Measurements from ENCODE around the gene PRKCE.

The PRKCE gene

DNA sequence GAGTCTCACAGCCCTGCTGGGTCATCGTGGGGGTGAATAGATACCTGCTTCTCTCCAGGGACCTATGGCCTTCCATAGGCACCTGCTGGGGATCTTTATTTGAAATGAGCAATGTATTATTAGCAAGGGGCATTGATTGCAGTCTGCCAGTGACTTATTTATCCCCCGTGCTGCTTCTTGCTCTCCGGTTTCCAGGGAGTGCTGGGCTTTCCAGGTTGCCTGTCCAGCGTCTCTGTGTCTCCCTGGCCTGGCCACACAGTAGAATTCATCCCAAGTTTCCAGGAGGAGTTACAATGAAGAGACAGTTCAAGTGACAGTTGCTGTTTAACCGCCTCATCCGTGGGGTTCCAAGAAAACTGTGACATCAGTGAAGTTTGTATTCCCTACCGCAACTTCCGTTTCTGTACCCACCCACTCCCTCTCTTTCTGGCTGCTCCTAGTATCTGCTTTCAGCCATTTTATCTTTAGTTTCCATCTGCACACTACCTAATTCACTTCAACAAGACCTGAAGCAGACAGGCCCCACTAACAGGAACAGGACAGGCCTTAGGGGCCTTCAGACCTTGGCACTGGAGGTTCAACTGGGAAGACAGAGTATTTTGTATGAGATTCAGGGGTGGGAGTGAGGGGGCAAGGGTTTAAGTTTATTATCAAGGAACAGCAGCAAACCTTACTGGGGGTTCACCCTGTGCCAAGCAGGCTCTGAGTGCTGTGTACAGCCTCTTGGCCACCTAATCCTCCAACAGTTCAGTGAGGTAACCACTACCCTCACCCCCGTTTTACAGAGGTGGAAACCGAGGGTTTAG is 134.8 kb downstream of the PRKCE start:
- no peak for DNase-seq

DNA sequence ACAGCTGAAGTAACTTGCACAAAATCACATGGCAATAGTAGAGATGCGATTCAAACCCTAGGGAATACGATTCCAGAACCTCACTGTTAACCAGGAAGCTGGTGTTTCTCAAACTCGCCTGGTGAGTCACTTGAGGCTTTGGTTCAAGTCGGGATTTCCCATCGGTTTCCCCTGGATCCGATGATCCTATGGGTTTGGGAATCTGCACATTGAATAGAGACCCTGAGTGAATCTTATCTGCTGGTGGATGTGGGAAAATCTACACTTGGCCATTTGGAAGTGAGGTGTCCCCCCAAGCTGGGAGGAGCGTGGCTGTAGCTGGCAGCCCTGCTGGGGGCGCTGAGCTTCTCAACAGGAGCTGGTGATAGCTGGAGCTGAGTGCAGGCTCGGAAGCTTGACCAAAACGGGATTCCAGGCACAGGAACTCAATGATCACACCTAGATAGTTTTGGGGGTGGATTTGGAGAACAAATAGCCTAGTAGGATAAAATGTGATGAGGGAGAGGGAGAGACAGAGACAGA is 135.4 kb downstream of the PRKCE start:
- no peak for DNase-seq

DNA sequence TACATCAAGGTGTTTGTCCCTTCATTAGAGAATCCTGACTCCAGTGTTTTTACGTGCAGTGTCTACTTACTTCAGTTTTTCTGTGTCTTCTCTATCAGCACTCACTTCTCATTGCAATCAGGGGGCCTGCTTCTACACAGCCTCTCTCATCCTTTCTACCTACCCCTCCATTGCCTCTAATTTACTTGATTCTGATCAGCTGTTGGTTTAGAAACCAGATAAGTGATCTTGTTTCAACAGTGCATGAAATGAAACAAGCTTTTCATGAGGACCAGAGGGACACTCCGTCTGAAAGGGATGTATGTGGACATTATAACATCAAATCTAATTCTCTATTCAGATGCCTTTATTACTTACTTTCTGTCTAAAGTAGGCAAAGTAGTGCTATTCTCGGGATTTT is 136.9 kb downstream of the PRKCE start:
- no peak for DNase-seq

DNA sequence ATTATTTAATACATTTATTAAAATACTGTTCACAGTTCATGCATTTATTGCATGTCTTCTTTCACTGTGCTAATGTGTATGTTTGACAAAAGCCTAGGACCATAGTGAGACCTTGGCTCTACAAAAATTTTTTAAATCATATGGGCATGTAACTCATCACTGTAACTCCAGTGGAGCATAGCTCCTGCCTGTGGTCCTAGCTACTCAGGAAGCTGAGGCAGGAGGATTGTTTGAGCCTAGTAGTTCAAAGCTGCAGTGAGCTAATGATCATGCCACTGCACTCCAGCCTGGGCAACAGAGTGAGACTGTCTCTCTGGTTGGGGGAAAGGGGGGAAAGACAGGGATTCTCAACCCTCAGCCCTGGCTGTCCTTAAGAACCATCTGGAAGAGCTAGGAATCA is 137.8 kb downstream of the PRKCE start:
- no peak for DNase-seq

DNA sequence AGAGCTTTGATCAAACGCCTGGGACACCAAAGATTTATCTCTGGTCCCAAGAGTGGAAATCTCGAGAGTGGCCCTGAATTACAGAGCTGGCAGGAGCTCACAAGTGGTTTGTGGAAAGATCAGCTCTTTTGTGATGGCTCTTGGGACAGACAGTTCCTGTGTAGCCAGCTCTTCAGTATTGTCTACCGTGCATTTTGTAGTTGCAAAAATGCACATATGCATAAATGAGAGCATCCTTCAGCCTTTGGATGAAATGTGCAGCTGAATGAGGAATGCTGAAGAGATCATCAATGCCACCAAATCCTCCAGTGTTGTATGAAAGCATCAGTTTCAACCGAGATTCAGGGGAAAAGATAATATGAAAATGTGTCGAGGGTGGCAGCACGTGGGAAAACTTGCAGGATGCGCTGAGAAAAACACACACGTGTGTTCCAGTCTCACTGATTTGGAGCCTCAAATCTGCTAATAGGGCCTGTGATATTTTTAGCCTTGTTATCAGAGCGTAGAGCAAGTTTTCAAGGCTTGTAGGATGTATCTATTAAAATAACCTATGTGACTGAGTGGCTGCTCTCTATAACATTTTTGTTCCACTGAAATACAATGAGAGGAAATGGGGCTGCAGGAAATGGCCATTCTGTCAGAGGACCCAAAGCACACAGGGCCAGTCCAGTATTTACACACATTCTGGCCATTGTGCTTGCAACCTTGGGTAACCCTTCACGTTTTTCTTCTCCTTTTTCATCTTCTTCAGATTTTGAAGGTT is 138.7 kb downstream of the PRKCE start:
- no peak for DNase-seq

DNA sequence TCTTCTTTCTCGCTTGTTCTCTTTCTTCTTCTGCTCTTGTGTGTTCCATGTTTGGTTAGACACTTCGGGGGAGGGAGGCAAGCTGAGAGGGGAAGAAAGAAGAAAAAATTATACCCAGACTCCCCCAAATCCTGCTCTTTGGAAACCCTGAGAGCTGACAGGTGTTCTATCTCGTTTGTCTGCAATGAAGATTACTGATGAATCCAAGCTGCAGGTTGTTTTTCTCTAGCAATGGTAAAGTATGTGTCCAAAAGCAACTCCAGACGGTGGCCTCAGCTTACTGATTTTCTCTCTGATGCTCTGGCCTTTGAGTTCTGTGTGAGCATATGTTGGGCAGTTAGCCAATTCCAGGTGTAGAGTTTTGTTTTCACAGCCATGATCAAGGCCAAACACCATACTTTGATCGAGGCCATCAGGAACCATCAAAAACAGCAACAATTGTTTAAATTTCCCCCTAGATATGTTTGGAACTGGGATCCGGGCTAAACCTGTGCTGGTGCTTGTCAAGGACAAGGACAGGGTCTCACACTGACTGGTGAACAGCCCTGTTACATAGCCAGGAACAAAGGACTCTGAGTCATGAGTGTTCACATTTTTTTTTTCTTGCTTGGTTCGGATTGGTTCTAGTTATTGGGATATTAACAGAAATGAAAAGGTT is 142.0 kb downstream of the PRKCE start:
- peak; percentile 39 for DNase-seq

DNA sequence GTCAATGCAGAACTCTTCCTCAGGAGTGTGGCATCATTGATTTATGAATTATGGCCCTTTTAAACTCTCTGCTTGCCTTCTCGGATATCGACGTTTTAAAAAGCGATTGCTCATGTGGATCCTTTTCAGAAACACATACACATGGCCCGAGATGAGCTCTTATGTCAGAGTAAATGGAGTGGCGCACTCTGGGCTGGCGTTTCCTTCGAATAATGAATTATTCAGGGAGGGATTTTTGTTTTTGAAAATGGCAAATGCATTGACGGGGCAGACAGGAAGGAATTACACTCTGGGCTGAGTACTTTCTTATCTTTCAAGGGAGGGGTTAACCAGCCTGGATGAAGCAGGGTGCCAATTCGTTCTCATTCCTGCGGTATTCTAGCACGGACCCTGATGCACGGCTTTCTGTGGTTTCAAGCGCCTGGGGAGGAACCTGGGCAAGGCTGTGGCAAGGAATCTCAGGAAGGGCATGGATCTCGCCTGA is 142.7 kb downstream of the PRKCE start:
- DNase-seq: peak; percentile 59

DNA sequence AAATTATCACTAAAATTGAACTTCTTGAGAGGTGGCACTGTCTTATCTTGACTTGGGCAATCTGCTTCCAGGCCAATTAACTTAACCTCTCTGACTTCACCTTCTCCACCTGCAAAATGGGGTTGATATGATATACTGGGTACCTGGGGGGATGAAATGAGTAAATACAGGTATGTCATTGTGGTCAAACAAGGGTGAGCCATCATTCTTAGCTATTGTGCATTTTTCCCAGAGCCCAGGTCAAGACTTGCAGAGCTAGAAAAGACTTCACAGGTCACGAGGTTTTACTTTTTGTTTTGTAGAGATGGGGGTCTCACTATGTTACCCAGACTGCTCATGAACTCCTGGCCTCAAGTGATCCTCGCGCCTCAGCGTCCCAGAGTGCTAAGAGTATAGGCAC is 145.0 kb downstream of the PRKCE start:
- DNase-seq: no peak

DNA sequence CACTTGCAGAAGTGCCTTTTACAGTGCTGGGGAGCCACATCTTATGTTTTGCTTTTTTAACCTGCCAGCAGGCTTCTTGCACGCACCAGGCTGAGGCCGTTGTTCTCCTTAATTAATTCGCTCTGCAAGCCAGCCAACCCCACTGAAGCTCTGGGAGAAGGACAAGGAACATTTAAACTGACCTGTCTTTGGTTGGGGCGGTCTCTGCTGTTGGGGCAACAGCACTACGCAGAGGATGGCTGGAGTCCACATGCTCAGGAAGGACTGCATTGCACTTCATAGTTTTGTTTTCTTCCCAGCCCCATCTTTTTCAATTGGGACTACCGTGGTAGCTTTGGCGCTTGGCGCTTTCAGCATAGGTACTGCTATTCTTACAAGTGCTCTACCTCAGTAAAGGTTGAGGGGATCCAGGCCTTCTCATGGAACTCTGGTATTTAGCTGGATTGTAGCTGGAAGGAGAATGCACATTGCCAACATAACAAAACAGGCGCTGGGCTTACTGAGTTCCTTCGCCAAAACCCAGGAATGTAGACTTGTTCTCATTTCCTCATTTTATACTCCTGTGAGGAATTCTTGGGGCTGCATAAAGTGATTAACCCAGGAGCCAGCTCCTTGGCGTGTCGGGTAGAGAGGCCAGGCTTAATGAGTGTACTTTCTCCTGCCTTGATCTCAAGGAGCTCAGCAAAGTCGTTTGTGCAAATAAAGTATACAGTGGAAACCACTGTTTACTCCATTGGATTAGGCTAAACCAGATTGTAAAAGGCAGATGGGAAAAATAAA is 146.2 kb downstream of the PRKCE start:
- no peak for DNase-seq

DNA sequence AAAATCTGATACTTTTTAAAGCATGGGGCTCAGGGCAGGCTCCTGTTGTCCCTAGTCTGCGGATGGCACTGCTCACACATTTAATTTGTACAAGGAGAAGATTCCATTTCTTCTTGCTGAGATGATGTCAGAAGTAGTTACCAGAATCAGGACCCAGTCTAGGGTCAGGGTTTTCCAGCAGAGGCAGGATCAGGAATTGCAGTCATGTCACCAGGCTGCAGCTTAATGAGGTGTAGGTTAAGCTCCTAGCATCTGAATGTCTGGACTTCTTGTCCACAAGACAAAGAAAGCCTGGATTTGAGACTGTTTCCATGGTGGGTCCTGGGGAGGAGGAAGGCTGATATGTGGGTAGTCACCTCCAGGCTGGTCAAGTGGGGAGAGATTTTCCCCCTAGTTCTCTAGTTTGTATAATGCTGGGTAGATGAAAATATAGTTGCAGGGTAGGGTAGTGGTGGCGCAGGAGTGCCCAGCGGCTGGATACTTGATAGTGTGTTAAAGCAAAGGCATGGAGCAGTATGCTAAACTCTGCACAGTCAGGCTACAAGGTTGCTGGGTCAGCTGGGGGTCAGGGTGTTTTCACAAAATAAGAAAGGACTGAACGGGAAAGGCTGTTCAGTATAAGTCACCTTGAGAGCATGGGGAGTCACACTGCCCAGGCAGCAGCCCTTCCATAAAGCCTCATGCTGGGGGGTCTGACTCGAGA is 148.4 kb downstream of the PRKCE start:
- no peak for DNase-seq

DNA sequence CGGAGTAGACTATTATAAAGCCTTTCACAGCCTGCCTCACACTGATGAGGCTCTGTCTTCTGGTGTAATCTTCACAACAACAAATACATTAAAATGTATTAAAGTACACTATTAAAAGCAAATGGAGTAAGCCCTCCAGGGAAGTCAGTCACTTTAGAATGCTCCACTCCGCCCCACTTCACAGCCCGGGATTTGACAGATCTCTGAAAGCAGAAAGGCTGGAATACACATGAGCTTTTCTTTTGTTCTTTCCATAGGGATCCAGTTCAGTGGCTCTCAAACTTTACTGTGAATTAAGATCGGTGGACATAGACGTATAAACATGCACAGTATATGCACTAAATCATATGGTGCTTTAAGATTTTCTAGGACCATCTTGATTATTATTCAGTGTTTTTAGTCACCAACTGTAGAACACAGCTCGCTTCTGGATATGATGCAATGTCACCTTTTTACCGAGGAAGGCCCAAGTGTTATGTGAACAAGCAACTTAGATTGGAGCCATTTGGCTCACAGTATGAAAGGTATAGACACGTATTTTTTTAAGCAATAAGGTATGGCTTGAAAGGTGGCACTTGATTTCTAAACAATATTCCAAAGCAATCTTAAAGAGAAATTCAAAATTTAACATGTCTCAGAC is 151.1 kb downstream of the PRKCE start:
- DNase-seq: peak; percentile 24

DNA sequence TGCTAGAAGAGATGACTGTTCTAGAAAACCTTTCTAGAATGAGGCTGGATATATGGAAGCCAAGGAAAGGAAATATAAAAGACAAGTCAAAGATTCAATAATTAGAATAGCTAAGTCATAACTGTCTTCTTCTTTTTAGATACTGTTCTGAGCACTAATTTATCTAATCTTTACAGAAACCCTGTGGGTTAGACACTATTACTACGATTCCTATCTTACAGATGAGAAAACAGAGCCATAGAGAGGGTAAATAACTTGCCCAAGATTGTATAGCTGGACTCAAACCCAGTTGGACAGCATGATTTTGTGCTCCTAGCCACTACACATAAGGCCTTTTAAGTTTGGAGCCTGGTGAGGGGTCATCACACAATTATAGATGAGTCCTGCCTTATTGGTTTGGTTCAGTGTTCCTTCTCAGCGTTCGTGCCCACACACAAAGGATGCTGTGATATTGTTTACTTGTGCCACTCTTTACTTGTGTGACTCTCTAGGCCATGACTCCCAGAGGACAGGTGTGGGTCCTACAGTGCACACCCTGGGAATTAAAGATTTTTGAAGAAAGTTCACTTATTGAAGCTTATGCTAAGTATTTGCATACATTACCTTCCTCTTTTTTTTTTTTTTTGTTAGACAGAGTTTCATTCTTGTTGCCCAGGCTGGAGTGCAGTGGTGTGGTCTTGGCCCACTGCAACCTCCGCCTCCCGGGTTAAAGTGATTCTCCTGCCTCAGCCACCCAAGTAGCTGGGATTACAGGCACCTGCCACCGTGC is 153.7 kb downstream of the PRKCE start:
- DNase-seq: no peak

DNA sequence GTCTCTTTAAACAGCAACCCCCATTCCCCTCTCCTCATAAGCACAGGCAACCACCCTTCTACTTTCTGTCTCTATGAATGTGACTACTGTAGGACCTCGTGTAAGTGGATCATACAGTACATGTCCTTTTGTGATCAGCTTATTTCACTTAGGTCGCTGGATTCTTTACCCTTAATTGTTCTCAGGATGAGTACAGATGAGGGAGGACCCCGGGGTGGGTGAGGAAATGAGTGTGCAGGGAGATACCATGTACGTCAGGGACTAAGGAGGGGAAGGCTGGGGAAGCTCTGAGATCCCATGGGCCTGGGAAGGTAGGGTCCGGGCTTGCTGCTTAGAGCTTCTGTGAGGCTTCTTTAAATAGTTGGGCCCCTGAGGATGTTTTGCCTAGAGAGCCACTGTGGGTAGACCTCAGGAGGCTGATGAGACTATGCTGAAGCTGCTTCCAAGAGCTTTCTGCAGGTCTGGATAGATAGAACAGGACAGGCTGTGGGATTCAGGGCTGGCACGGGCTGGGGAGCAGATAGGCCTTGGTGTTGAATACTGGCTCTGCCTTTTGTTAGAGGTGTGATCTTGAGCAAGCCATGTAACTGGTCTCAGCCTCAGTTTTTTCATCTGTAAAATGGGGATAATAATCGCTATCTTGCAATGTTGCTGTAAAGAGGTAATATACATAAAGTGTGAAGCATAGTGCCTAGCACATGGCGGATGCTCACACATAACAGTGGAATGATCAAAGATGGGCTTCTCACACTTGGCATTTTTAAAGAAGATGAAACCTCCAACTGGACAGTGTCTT is 155.3 kb downstream of the PRKCE start:
- no peak for DNase-seq

DNA sequence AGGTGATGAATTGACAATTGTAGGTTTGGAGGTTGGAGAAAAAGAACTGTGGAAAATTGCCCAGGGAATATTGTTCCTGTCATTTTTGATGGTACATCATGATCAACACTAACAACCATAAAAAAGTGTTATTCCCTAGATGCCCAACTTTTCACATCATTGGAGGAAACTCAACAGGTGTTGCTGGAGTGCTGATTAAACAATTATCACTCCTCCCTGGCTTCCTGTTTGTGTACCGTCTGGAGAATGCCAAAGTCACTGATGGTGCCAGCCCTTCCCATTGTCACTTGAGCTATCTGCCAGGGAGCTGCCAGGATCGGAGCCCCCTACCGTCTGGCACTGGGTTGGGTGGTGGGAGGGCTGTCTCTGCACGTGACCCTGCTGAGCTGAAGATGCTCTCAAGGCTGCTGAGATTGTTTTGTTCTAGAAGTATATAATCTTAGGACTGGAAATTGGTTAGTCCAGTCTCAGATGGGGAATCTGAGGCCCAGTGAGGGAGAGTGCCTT is 156.9 kb downstream of the PRKCE start:
- no peak for DNase-seq

DNA sequence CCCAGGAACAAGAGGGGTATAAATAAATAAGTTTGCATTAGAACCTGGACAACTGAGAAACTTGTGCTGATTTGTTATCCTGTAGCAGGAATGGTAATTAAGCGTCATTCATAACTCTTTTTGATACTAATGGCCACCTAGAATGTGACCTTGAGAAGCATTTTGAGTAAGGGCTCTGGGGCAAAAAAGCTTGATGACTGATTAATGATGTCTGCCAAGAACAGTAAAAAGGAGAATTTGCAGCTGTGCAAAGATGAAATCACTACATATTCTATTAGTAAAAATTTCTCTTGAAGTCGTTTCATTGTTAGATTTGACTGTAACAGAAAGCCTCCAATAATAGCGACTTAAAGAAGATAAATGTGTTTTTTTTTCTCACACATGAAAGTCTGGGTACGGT is 157.7 kb downstream of the PRKCE start:
- no peak for DNase-seq

DNA sequence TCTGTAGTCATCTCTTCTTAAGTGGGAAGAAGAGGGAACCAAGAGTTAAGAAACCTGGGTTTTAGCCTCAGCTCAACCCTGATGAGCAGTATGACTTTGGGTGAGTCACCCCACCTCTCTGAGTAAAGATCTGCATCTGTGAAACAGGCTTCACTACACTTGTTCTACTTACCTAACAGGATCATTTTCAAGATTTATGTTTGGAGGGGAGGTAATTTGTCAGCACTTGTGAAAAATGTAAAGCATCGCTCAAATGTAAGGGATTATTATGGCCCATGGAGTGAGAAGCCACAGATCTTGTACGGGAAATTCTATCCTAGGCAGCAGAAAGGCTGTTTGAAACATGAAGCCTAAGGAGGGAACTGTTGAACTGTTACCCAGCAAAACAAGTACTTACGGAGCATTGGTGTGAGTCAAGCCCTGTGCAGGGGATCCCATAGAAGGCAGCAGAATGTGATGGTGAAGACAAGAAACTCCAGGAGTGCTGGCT is 160.6 kb downstream of the PRKCE start:
- peak; percentile 64 for DNase-seq

DNA sequence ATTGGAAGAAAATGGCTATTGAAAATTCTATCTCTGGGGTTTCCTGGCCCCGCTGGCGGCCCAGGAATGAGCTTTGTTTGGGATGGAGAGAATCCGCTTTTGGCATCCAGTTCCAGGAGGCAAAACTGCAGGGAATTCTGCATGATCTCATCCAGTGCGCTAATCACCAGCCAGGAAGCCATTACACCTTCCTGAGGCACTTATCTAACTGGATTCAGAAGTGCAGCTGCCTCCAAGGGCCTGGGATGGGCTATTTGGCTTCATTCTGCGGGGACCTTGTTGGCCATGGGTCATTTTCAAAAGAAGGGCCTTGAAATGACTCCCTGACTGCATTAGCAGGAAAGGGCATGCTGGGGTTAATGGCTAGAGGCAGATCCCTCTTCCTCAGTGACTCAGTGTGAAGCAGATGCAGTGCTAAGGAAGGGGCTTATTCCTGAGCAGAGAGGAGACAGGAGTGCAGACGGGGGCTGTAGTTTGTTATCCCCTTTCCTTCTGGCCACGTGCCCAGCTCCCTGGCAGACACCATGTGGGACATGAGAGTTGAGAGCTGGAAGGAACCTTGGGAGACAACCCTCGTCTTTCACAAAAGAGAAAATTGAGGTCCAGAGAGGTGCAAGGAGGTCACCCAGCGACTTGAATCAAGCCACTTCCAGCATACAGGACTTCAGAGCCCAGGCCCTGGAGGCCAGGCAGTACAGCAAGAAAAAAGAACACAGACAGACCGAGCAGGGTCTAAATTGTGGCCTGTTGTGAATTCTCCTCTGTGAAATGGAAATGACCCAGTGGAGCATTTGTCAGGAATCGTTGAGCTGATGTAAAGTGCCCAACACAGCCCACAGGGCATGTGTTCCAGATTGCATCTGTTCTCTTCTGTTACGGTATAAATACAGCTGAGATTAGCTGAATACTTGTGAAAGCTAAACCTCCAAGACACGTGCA is 161.8 kb downstream of the PRKCE start:
- DNase-seq: peak; percentile 91

DNA sequence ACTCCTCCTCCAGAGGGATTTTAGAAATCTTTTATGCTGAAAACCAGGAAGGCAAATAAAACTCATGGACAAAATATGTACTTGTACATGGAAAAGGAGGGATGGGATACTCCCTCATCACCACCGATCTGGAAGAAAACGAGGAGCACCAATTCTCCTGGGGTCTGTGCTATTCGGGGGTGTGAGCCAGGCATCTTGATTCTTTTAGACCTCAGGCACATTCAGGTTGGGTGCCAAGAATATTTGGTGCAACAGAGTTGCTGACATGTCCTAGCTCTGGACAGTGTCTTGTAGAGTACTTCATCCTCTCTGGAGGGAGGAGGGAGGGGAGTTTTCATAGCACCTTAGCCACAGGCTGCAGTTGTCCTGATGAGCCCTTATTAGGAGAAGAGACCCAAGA is 163.0 kb downstream of the PRKCE start:
- no peak for DNase-seq

Data from DMS79 treated with DMSO at 0.1 percent for 48 hours (cell line).